NCI-H2029 (cell line): ENCODE data around the gene GNGT1.

Experiments
- DNase-seq: peaks from one replicate; lab custom pipeline; 2025; lab: John Stamatoyannopoulos, UW

Gene GNGT1

GRCh38 chr7:93906267-93906666, at the start of gene GNGT1:
TSS of gene GNGT1 (plus strand) at chr7:93906567. CDS start at chr7:93906747, 180 bp downstream.
- no peak for DNase-seq

- DNase-seq = no peak
Measured at GRCh38 chr7:93858857-93859256, 47.5 kb upstream of the GNGT1 start.

GRCh38 chr7:93860261-93860660, 46.1 kb upstream of the GNGT1 start:
- no peak for DNase-seq

- DNase-seq = no peak
Measured at GRCh38 chr7:93861325-93861949, 44.9 kb upstream of the GNGT1 start.

GRCh38 chr7:93862651-93863050, 43.7 kb upstream of the GNGT1 start:
- no peak for DNase-seq

GRCh38 chr7:93866886-93867285, 39.5 kb upstream of the GNGT1 start:
- DNase-seq = no peak

- DNase-seq = no peak
Measured at GRCh38 chr7:93873998-93874574, 32.3 kb upstream of the GNGT1 start.

GRCh38 chr7:93877742-93878141, 28.6 kb upstream of the GNGT1 start:
- DNase-seq = no peak

GRCh38 chr7:93879356-93879755, 27.0 kb upstream of the GNGT1 start:
- DNase-seq = no peak

- no peak for DNase-seq
Measured at GRCh38 chr7:93882468-93882867, 23.9 kb upstream of the GNGT1 start.

GRCh38 chr7:93883078-93883916, 23.1 kb upstream of the GNGT1 start:
- no peak for DNase-seq

- DNase-seq = no peak
Measured at GRCh38 chr7:93883917-93884345, 22.4 kb upstream of the GNGT1 start.

GRCh38 chr7:93884541-93884940, 21.8 kb upstream of the GNGT1 start:
- DNase-seq = no peak

GRCh38 chr7:93889261-93889660, 17.1 kb upstream of the GNGT1 start:
- DNase-seq = no peak

- DNase-seq = peak; percentile 8
Measured at GRCh38 chr7:93890041-93890463, 16.3 kb upstream of the GNGT1 start.

GRCh38 chr7:93890464-93891068, 15.8 kb upstream of the GNGT1 start, which contains the start of gene TFPI2:
TSS of gene TFPI2 (minus strand) at chr7:93890753. CDS start at chr7:93890678, 75 bp downstream.
- DNase-seq = no peak

- no peak for DNase-seq
Measured at GRCh38 chr7:93894426-93894825, 11.9 kb upstream of the GNGT1 start.

- no peak for DNase-seq
Measured at GRCh38 chr7:93894966-93895640, 11.3 kb upstream of the GNGT1 start.

- no peak for DNase-seq
Measured at GRCh38 chr7:93895859-93896600, 10.3 kb upstream of the GNGT1 start.

GRCh38 chr7:93897680-93898079, 8.7 kb upstream of the GNGT1 start:
- DNase-seq = no peak

GRCh38 chr7:93902777-93903423, 3.5 kb upstream of the GNGT1 start:
- DNase-seq = no peak
